ENCODE measurements around the gene RPS27.

RPS27 gene

DNA sequence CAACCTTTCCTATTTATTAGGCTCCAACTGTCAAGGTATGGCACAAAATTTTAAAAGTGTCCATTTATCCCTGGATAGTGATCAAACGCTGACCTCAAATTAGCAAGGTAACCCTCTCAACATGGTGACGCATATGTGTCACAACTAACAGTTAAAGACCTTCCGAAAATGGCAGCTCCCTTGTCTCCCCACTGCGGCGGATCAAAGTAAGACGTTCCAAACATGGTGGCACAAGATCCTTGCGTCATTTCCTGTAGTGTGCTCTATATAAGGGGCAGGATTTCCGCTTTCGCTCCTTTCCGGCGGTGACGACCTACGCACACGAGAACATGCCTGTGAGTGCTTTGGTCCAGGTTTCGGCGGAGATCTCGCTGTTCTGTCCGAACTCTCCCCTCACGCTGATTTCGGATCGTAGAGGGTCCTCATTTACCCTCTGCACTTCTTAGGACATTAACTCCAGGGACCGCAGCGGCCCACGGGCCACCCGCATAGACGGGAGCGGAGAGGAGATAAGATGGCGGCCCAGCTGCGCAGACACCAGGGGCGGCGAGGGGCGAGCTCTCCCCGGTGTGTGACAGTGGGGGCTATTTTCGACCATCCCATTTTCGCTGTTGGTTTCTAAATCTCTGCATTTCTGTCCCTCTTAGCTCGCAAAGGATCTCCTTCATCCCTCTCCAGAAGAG, at the start of gene RPS27:
RPS27 (plus strand) TSS at position 295 of the 683 bp plus-strand sequence; CDS start at position 330, 35 bp downstream.
- DNase-seq (ENCODE audit: low spot score) = peak; percentile 90

DNA sequence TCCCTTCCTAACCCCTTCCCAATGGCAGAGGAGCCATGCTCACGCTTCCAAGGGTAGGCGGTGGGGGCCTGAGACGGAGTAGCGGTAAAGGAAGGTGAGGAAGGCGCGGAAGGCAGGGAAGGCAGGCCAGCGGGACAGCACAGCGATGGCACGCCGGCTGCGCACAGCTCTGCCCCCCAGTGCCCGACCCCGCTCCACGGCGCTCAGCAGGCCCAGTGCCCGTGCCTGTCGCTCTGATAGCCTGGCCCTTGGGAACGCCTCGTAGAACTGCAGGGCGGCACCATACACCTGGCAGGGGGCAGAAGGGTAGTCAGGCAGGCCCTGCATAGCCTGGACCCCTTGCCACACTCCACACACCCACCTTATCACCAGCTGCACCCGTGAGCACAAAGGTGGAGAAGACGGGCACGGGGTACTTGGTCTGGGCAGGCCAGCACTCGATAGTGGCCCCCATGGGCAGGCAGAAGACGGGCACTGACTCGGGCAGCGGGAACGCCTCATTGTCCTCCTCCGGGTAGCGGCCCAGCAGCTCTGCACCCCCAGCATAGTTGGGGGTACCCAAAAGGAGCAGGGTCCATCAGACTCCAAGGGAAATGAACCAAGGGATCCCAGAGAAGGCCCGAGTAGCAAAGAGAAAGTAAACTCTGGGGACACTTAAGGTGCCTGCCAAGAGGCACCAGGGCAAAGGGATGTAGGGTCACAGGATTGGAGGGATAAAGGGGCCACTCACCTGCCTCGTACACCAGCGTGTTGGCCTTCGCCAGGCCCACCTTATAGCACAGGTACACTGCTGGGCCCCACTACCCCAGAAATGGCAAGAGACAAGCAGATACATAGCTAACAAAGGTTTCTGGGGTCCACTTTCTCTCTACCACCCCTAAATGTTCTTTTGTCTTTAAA, 48.5 kb upstream of the RPS27 start:
- no peak for DNase-seq (ENCODE audit: low spot score)

DNA sequence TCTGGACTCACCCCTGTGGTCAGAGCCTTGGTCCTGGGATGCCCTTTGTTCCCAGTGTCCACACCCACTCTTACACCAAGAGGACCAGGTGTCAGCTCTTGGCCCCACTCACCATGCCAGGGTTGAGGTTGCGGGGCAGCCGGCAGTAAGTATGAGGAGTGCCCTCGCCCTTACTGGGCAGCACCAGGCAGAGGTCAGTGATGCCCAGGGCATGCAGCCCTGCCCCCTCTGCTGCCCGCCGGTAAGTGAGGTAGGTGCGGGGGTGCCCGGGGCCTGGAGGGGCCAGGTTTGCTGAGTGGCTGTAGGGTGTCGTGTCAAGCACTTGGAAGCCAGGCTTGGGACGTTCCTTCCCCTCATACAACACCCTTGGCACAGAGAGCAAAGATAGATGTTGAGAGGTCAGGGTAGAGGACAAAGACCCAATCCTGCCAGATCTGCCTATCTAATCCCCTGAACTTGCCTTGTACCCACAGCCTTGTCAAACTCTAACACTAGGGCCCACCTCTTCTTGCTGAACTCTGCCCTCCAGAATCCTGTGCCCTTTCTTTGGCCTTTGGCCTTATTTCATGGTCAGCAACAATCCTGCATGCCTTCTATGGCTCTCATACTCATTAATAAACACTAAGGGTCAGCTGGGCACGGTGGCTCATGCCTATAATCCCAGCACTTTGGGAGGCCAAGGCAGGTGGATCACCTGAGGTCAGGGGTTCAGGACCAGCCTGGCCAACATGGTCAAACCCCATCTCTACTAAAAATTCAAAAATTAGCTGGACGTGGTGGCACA, 47.6 kb upstream of the RPS27 start:
- no peak for DNase-seq (ENCODE audit: low spot score)

DNA sequence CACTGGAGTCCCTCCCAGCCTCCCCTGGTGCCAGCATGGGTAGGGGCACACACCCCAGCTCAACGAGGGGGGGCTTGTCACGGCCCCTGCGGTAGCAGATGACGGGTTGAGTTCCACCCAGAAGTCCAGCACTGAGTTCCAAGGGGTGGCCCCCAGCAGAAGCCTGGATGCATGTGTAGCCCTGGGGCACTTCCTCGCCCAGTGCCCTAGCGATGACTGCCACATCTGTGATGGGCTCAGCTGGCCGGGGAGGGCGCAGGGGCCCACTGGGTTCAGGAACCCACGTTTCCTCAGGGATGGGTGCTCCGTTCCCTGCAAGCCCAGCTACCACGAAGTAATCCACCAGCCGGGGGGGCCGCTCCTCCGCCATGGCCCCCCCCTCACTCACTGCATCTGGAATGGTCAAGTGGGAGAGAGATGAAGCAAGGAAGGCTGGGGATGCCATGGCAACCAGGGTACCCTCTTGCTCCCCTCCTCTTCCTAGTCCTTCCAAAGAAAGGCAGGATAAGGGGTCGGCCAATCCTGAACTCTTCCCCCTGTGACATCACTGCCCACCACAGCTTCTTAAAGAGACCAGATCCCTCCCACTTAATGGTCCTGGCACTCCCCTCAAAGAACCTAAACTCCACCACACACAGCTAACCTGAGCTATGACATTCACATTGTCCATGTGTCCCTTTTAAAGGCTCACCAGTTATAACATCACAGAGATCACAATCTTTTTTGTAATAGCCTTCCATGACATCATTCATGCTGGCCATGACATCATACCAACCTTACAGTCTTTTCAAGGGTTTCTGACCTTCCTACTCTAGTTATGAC, 46.3 kb upstream of the RPS27 start:
- DNase-seq (ENCODE audit: low spot score) = no peak

DNA sequence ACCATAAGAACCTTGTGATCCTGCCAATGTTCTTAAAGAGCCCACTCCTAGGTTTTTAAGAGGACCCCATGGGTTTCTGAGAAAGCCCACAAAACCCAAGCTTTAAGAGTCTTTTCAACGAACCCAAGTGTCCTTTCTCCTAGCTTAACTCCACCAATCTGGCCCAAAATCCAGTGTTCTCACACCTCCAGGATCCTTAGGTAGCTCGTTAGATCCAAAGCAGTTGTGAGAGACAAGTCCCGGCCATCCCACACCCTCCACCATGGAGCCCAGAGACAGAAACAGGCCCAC, 45.8 kb upstream of the RPS27 start:
- no peak for DNase-seq (ENCODE audit: low spot score)

DNA sequence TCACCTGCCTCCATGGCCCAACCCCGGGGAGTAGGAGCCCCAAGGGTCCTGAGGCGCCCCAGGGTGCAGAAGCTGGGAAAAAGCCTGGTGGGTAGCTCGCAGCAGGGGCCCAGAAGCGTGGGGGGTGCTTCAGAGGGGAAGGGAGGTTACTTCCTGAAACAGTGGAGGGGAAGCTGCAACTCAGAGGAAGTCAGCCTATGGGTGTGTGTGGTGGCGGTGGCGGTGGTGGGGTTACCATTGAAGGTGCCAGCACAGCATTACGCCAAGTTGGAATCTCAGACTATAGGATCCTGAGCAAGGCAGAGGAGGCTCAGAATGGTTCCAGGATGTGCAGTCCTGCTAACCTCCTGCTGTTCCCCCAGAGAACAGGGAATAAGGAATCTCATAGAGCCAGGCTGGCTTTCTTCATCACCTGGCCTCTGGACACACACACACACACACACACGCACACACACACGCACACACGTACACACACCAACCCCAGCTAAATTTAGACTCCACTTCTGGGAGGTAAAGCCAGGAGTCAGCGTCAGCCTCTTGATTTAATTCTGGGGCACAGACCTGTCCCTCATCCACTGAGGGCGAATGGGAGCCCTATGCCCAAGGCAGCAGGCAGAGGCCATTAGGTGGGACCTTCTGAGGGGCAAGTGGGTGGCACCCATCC, 45.3 kb upstream of the RPS27 start:
- DNase-seq (ENCODE audit: low spot score) = no peak

DNA sequence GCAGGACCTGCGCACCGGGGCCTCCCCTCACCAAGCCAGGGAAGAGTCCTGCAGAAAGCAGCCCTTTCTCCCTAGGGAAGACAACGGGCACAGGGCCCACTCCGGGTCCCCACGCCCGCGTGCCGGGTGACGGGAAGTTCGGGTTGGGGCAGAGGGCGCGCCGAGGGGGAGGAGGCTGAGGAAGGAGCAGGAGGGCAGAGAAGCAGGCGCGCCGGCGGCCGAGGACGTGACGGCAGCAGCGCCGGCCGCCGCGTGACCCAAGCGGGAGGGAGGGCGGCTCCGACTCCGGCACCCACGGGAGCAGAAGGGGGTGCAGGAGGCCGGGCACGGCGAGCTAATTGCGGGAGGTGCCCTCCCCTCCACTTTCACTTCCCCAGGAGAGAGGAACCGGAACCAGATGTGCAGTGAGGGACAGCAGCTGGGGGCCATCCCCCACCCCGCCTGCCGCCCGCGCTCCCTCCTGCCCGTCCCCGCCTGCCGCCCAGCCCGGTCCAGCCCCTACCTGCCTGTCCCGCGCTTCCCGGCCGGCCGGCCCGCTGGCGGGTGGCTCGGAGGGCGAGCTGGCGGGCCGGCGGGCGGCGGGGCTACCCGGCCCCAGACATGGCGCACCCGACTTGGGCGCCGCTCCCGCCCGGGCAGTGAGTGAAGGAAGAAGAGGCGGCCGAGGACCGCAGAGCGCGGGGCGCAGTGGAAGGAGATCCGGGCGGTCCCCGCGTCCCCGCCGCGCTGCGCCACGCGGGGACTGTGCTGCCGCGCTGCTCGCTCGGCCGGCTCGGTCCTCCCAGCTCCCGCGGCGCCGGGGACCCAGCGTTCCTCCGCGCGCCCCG, 44.6 kb upstream of the RPS27 start:
- DNase-seq (ENCODE audit: low spot score) = peak; percentile 84

DNA sequence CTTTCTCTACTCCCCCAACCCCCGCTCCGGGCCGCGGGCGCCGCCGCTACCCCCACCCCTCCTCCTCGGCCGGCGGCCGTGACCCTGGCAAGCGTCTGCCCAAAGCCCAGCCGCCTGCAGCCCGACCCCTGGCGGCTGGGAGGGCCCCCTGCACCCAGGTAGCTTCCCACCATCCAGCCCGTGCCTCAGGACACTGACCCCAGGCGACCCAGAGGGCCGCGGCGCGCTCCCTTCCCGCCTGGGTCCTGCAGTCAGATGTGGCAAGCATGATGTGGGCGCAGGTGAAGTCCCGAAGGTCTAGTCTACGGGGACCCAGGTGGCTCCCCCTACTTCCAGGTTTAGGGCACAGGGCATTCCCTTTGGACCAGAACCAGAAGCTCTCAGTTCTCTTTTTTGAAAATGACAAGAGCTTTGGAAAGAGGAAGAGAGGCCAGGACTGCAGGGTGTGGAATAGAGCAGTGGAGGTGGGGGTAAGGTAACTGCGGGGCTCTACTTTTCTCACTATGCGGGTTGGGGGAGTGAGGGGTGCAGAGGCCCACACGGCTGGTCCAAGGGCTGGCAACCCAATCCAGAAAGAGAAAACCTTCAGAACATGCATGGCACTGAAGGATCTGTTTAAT, 43.8 kb upstream of the RPS27 start, which contains the start of gene DENND4B:
DENND4B (minus strand) TSS at position 97 of the 620 bp plus-strand sequence. CDS start 2,344 bp downstream, outside the sequence.
- peak; percentile 100 for DNase-seq (ENCODE audit: low spot score)

DNA sequence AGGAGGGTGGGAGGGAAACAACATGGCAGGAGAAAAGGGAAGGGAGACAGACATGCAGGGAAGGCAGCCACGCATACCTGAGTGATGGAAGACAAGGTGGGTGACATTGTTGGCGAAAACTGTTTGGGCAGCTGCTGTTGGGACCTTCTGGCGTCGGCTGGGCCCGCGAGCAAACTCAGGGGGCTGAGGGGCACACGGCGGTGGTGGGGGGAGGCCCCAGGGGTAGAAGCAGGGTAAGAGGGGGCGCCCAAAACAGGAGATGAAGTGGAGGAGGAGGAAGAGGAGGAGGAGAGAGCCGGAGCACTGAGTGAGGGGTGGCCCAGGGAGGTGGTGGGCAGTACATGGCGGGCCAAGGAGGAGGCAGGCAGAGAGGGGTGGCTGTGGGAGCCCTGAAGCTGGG, 39.4 kb upstream of the RPS27 start:
- no peak for DNase-seq (ENCODE audit: low spot score)

DNA sequence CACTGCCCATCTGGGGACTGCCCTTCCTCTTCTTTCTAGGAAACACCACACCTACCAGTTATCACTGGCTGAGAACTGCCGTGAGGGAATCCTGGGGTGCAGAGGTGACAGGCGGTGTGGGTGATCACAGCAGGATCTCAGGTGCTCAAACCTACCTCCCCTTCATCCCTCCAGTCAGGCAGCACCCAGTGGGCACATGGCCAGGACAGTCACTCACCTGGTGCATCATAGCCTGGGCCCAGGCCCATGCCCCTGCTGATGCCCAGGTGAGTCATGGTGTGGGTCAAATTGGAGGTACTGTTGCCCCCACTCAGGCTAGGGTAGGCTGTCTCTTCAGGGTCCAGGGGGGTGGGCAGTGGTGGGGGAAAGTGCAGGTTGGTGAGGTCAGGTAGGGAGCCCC, 38.8 kb upstream of the RPS27 start:
- DNase-seq (ENCODE audit: low spot score) = no peak

DNA sequence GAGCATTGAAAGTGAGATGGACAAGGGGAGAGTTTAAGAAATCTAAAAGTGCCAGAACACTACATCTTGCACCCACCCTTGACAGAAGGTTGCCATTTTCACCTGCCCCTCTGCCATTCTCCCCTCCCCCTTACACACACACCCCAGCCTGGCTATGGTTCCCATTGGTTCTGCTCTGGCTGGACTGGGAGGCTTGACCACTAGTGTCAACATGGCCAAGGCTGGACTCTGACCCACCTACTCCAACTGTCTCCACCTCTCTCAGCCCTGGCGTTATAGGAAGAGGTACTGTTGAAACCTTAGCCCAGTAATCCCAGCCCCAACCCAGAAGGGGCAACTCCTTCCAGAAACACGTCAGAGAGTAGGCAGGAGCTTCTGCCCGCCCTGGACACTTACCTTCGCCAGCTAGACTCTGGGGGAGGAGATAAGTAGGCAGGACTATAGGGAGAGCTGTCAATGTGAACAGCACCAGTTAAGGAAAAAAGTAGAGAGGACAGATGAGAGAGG, 36.6 kb upstream of the RPS27 start:
- DNase-seq (ENCODE audit: low spot score) = no peak

DNA sequence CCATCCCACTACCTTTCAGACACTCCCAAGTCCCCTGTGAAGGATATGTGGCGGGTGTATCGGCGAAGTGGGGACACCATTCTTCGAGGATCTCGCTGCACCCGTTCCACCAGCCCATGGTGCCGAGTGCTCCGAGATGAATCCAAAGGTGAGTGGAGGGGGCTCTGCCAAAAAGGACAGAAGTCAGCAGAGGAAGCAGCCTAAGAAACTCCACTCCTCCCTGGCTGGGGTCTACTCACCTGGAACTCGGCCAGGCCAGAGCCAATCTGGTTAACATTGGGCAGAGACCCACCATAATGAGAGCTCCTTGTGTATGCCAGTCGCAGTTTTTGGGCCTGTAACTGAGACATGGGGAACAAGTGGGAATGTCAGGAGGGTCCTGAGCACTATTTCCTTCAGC, 35.7 kb upstream of the RPS27 start:
- DNase-seq (ENCODE audit: low spot score) = no peak

DNA sequence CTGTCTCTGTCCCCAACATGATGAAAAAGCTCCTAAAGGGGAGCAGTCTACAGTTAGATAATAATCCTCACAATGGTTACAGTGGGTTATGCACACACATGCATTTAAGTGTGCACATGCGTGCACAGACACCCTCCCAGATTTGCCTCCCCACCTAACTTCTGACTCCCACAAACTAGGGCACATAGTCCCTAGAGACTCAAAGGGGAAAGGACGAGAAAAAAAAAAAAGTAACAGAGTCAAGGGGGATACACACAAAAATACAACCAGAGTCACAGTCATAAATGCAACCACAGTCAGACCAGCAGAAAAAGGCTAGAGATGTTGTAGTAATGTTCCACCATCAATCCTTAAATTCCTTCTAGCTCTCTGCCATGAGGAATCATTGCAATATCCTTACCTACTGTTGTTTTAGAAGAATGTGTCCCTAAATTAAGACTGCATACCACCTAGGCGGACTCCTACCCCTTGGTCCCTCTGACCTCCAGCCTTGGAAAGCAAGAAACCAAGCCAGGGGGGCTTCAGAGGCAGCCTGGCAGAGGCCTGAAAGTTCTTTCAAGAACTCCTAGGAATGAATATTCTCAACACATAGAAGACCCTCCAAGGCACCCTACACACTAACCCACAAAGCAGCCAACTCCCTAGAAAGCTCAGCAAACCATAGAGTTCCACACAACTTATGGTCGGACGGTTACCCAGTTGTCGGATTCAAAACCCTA, 33.4 kb upstream of the RPS27 start:
- no peak for DNase-seq (ENCODE audit: low spot score)

DNA sequence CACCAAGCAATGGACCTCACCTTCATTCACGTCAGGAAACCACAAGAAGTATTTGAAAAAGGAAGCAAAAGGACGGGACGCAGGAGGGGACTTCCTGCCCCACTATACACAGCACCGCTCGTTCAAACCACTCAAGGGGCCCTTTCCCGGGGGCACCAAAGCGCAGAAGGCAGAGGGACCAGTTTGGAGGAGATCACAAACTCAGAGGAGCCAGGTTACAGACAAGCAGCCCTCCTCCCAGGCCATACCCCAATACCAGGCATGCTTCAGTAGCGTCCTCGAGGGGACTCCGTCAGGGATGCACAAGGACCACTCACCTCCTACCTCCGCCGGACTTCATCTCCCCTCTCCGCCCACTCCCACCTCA, 32.8 kb upstream of the RPS27 start:
- no peak for DNase-seq (ENCODE audit: low spot score)

DNA sequence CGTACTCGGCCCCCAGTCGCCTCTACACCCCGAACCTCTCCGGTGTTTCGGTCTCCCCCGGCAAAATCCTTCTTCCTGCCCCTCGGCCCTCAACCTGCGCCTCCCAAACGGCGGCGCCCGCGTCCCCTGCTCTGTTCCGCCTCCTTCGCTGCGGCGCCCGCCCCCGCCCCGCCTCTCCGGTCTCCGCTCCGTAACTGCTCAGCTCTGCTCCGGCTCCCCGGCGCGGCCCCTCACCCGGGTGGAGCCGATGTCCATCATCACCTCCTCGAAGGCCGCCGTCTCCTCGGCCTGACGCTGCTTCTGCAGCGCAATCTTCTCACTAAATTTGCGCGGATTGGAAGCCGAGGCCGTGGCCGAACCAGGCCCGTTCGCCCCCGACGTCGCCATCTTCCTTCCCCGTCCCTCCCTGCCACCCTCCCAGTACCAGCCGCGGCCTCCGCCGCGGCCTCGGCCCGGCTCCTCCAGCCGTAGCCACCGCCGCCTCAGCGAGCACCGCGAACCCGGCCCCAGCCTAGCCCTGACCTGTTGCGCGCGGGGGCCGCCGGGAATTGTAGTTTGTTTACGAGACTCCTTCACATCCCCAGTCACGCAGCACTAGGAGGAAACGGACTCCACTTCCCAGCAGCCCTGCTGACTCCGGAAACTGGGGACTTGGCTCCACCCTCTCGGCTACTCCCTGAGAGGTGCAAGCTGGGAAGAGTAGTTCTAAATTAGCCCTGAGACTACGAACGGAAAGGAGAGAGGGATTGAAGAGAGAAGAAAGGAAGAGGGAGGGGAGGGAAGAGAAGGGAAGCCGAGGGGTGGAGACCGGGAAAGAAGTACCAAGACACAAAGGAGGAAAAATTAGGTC, 32.2 kb upstream of the RPS27 start, which contains the start of gene CRTC2:
CRTC2 (minus strand) TSS at position 502 of the 850 bp plus-strand sequence; CDS start at position 387, 115 bp downstream.
- peak; percentile 96 for DNase-seq (ENCODE audit: low spot score)

DNA sequence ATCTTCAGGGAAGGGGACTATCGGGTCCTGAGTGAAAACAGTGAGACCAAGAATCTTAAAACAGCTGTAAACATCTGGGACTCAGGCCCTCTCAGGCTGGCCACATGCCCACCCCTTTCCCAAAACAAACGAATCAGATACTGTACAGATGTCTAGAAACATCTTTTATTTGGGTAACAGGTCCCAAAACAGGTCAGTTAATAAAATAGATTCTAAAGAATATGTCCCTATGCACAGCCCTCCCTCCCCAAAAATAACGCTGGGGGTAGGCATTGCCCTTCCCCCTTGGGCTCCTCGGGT, 31.7 kb upstream of the RPS27 start:
- DNase-seq (ENCODE audit: low spot score) = no peak

DNA sequence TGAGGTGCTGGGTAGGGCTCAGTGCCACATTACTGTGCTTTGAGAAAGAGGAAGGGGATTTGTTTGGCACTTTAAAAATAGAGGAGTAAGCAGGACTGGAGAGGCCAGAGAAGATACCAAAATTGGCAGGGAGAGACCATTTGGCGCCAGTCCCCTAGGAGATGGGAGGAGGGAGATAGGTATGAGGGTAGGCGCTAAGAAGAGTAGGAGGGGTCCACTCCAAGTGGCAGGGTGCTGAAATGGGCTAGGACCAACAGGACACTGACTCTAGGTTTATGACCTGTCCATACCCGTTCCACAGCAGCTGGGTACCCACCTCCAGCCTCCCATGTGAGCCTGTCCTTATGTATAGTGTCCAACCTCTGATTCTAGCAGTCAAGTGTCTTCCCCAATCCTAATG, 31.1 kb upstream of the RPS27 start:
- no peak for DNase-seq (ENCODE audit: low spot score)

DNA sequence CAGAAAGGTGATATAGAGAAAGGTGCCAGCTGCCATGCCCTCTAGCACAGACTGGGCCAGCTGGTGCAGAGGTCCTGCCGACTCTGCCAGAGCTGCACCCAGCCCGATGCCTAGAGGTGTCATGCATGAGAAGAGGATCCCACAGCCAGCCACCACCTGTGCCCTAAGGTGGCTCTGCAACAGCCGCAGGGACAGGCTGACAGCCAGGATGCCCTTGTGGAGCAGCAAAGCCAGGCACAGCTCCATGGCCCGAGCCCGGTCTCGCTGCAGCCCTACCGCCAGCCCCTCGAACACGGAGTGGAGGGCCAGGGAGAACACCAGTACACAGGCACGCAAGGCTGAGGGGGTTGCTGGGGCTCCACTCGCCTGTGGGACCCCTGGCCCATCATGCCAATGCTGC, 30.4 kb upstream of the RPS27 start:
- no peak for DNase-seq (ENCODE audit: low spot score)
